ENCODE results near the gene RGN.
A peak's percentile ranks its signal among the peaks of the same experiment; 100 is the strongest.
"Not testable (repeated sequence)": the region's sequence is repeated elsewhere in the genome, so short reads cannot be mapped to it uniquely, and the experiment has no call there.

Gene RGN

DNA sequence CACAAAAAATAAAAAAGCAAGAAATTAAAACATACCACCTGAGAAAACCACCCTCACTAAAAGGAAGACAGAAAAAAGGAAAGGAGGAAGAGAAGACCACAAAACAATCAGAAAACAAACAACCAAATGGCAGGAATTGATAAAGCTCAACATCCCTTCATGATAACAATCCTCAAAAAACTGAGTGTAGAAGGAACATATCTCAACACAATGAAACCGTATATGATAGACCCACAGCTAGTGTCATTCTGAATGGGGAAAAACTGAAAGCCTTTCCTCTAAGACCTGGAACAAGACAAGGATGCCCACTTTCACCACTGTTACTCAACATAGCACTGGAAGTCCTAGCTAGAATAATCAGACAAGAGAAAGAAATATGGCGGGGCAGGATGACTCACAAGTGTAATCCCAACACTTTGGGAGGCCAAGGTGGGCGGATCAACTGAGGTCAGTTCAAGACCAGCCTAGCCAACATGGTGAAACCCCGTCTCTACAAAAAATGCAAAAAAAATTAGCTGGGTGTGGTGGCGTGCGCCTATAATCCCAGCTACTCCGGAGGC lies 38.4 kb downstream of the RGN start:
- not testable (repeated sequence) for DNase-seq (ENCODE audit: low spot score)

- not testable (repeated sequence) for DNase-seq (ENCODE audit: low spot score)
These were observed 46.2 kb downstream of the RGN start for GRCh38 chrX:47124466-47124865.

DNA sequence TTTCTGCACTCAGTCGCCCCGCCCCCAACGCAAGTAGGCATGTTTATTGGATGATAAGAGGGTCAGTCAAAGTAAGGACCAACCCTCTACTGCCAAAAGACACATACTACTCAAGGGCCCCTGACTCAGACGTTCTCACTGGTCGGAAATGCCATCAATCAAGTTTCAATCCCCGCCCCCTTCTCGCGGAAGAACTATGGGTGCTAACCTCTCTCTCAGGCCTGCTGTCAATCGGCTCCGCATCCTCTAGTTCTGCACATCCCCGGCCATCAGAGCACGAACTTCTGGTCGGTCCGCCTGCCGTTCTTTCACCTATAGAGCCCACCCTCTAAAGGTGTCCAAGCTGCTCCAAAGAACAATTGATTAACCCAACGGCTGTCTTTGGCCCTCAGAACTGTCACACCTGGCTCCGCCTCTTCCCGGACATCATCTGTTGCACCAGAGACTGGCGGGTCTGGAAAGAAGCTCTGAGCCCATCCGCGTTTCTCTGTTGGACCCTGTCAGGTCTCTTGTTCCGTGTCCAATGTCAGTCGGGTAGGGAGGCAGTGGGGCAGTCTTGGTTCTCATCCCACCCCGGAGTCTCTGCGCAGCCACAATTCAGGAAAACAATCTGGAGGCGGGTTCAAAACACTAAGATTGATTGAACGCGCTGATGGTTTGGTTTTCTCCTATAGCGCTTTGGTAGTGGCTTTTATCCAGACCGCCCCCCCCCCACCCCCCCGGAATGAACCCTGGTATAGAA lies 51.1 kb downstream of the RGN start:
- peak; percentile 86 for DNase-seq (ENCODE audit: low spot score)

- no peak for DNase-seq (ENCODE audit: low spot score)
These were observed 51.7 kb downstream of the RGN start for GRCh38 chrX:47129899-47130358.

- DNase-seq (ENCODE audit: low spot score): no peak
These were observed 55.2 kb downstream of the RGN start for GRCh38 chrX:47133493-47133892.

DNA sequence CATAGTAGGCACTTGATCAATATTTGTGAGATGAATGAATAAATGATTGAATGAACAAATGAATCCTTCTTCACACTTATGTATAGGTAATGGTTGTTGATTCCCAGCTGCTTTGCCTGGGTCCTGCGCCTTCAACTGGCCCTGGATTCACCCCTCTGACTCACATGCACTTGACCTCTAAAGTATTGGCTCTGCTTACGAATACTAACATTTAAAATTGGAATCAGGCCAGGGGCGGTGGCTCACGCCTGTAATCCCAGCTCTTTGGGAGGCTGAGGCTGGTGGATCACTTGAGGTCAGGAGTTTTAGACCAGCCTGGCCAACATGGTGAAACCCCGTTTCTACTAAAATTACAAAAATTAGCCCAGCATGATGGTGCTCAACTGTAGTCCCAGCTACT lies 57.4 kb downstream of the RGN start:
- not testable (repeated sequence) for DNase-seq (ENCODE audit: low spot score)

DNA sequence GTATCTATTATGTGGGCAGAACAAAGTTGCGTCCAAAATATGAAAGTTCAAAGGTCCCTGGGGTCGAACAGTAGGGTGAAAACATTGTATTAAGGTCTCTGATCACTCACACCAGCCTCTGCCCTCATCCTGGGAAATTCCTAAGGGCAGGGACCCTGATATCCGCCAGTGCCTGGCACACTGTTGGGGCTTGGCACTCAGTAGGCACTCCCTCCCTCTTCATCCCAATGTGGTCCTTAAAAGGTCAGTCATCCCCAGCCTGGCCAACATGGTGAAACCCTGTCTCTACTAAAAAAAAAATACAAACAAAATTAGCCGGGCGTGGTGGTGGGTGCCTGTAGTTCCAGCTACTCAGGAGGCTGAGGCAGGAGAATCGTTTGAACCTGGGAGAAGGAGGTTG lies 59.9 kb downstream of the RGN start:
- no peak for DNase-seq (ENCODE audit: low spot score)
